ENCODE measurements around the gene CTU1. TPM values are rescaled to one million over a fixed set of nuclear protein-coding genes. Genes with fewer than 3 reads are reported as not detected.

The CTU1 gene
- total RNA-seq, 6 experiments from 2014 or later, result 3.3 to 6.4 (median 3.9) TPM

- ATAC-seq (no peak), DNase-seq (no peak)
- intact Hi-C loops (cut with DNase I), result no loop called here
- no peaks in the 10 kb centered on the region for H3K9me3 ChIP-seq
- WGBS (ENCODE audit: insufficient coverage, low coverage, low lambda C conversion rate, missing lambda C conversion rate), result 29% methylated on average over 2 of the region's 7 CpGs
- no peaks in the 10 kb centered on the region for H3K36me3 ChIP-seq
- TF ChIP-seq POLR2A (IDR thresholded peaks at IDR 0.05) (no peak), CTCF (IDR thresholded peaks at IDR 0.05) (no peak)
- H3K27me3 ChIP-seq, result no peaks in the 10 kb centered on the region
- no peak overlapping the region for H3K4me3 ChIP-seq
- H3K27ac ChIP-seq, result no peak overlapping the region
- no peaks in the 10 kb centered on the region for H3K4me1 ChIP-seq
These were observed 23.7 kb downstream of the CTU1 start for GRCh38 chr19:51084505-51084904.

GRCh38 chr19:51083783-51084182 is 24.4 kb downstream of the CTU1 start:
- Histone ChIP-seq H3K27me3 (no peaks in the 10 kb centered on the region), H3K9me3 (no peaks in the 10 kb centered on the region), H3K4me3 (no peak overlapping the region), H3K4me1 (no peaks in the 10 kb centered on the region), H3K36me3 (no peaks in the 10 kb centered on the region), H3K27ac (no peak overlapping the region)
- intact Hi-C loops (cut with DNase I), result no loop called here
- ATAC-seq (no peak), DNase-seq (no peak)
- TF ChIP-seq POLR2A (IDR thresholded peaks at IDR 0.05) (no peak), CTCF (IDR thresholded peaks at IDR 0.05) (no peak)
- 49% methylated on average over 13 of the region's 14 CpGs for WGBS (ENCODE audit: insufficient coverage, low coverage, low lambda C conversion rate, missing lambda C conversion rate)

DNA sequence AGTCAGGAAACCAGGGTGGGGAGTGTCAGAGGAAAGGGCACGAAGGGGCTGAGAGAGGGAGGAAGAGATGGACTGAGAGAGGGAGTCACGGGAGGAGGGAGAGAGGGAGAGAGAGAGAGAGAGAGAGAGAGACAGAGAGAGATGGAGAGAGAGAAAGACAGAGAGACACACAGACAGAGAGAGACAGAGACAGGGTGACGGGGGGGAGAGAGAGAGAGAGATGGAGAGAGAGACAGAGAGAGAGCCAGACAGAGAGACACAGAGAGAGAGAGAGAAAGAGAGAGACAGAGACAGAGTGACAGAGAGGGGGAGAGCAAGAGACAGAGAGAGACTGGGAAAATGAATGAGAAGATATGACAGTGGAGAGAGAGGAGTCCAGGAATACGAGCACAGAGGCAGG is 25.0 kb downstream of the CTU1 start:
- TF ChIP-seq POLR2A (IDR thresholded peaks at IDR 0.05), result no peak
- Histone ChIP-seq H3K36me3 (no peaks in the 10 kb centered on the region), H3K27me3 (no peaks in the 10 kb centered on the region), H3K27ac (no peak overlapping the region), H3K9me3 (no peaks in the 10 kb centered on the region), H3K4me1 (no peaks in the 10 kb centered on the region), H3K4me3 (no peak overlapping the region)
- WGBS (ENCODE audit: insufficient coverage, low coverage, low lambda C conversion rate, missing lambda C conversion rate), result 18% methylated on average over 4 of the region's 4 CpGs
- intact Hi-C loops (cut with DNase I), result no loop called here
- DNase-seq, result no peak
- ATAC-seq, result no peak

DNA sequence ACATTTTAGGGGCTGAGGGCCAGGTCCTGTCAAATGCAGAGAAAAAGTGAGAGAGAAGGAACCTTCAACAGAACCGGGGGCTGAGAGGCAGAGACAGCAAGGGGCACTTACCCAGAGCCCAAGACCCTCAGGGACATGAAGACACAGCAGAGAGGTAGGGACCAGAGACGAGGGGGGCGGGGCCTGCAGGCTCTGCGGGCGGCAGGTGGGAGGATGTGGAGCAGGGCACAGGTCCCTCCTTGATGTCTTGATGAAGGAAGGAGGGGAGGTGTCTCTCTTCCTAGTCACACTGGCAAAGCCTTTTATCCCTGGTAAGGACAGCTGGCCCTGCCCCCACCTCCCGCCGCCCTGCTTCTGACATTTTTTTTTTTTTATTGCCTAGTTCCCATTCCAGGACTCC is 25.6 kb downstream of the CTU1 start, which contains the start of gene KLK14:
Gene KLK14, minus strand, starts transcription at position 277 of the 400 bp plus-strand sequence. Its CDS starts 273 bp downstream, at position 4.
- WGBS (ENCODE audit: insufficient coverage, low coverage, low lambda C conversion rate, missing lambda C conversion rate), result 26% methylated on average over 3 of the region's 7 CpGs
- TF ChIP-seq CTCF (IDR thresholded peaks at IDR 0.05), result no peak
- intact Hi-C loops (cut with DNase I), result no loop called here
- H3K4me1 ChIP-seq, result no peaks in the 10 kb centered on the region
- DNase-seq (no peak), ATAC-seq (no peak)
- no peaks in the 10 kb centered on the region for H3K9me3 ChIP-seq
- H3K36me3 ChIP-seq, result no peaks in the 10 kb centered on the region
- no peak within 1 kb of the TSS for H3K27ac ChIP-seq
- no peaks in the 10 kb centered on the region for H3K27me3 ChIP-seq
- H3K4me3 ChIP-seq, result no peak within 1 kb of the TSS

DNA sequence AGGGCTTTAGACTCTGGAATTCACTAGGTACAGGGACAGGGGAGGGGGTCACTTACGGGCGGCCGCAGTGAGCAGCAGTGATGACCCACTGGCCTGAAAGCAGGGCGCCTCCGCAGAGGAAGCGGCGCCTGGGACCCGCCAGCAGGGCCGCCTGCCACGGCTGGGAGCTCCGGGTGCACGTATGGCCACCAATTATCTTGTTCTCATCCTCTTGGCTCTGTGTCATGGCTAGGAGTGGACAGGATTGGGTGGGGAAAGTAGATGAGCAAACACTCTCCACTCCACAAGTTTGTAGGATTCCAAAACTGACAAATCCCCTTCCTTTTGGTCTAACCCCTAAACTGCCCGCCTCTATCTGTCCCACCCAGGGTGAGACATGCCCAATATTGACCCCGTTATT is 26.7 kb downstream of the CTU1 start:
- TF ChIP-seq POLR2A (IDR thresholded peaks at IDR 0.05), result no peak
- TF ChIP-seq CTCF (IDR thresholded peaks at IDR 0.05), result no peak
- H3K4me3 ChIP-seq, result no peak overlapping the region
- intact Hi-C loops (cut with DNase I), result no loop called here

More for the DNA sequence above, 26.7 kb downstream of the CTU1 start:
- no peak for ATAC-seq
- H3K27ac ChIP-seq, result no peak overlapping the region
- no peak for DNase-seq
- no peaks in the 10 kb centered on the region for H3K27me3 ChIP-seq
- H3K4me1 ChIP-seq, result no peaks in the 10 kb centered on the region
- H3K9me3 ChIP-seq, result no peaks in the 10 kb centered on the region
- no peaks in the 10 kb centered on the region for H3K36me3 ChIP-seq
- 83% methylated on average over 1 of the region's 14 CpGs for WGBS (ENCODE audit: insufficient coverage, low coverage, low lambda C conversion rate, missing lambda C conversion rate)
